ENCODE results near the gene SPIRE2. TPM values are rescaled to one million over a fixed set of nuclear protein-coding genes. Genes with fewer than 3 reads are reported as not detected.

The SPIRE2 gene
- total and polyA plus RNA-seq, 2 of the 13 experiments (the other 11 are each of a cell fraction or from before 2014, with no cell fraction given) = 13.3 to 37.5 TPM

GRCh38 chr16:89822188-89823086 is 5.8 kb upstream of the SPIRE2 start (continued):
- TF ChIP-seq ZNF142 (CRISPR knock-in tag; IDR thresholded peaks at IDR 0.05) (0 out of 2 replicates have a peak, but pooled peaks have one; percentile 30), ATM (IDR thresholded peaks at IDR 0.05; ENCODE audit: borderline replicate concordance) (no peak), GATA4 (IDR thresholded peaks at IDR 0.05; ENCODE audit: borderline replicate concordance, low read depth) (peak; percentile 70; the same call in 1 of the 2 replicates), MAZ (IDR thresholded peaks at IDR 0.05; ENCODE audit: borderline replicate concordance, low read depth, low read length) (peak; percentile 42; the same call in 1 of the 2 replicates), MAZ (CRISPR knock-in tag; IDR thresholded peaks at IDR 0.05; ENCODE audit: low read depth) (peak; percentile 75), ELF4 (CRISPR knock-in tag; IDR thresholded peaks at IDR 0.05; ENCODE audit: borderline replicate concordance) (peak; percentile 73; the same call in 1 of the 2 replicates), PHF21A (CRISPR knock-in tag; IDR thresholded peaks at IDR 0.05) (peak; percentile 100), GRHL1 (CRISPR knock-in tag; conservative IDR thresholded peaks at IDR 0.05) (no peak), TEAD3 (CRISPR knock-in tag; optimal IDR thresholded peaks at IDR 0.05; ENCODE audit: borderline replicate concordance) (peak; percentile 87), IKZF1 (IDR thresholded peaks at IDR 0.05) (no peak), GATAD2A (CRISPR knock-in tag; IDR thresholded peaks at IDR 0.05) (peak; percentile 97), AGO1 (IDR thresholded peaks at IDR 0.05; ENCODE audit: low read depth, low read length, poor library complexity, severe bottlenecking) (no peak), AKNA (CRISPR knock-in tag; IDR thresholded peaks at IDR 0.05; ENCODE audit: borderline replicate concordance) (0 out of 2 replicates have a peak, but pooled peaks have one; percentile 53), REPIN1 (CRISPR knock-in tag; IDR thresholded peaks at IDR 0.05; ENCODE audit: borderline replicate concordance, low read depth) (peak; percentile 100)

All from HepG2 (cell line).